Hippocampal formation (tissue), 2 donors: ENCODE measurements around the gene SCAMP2.

Experiments used
- DNase-seq, 2 donors: peaks; one replicate each; lab custom pipeline; 2025; lab: John Stamatoyannopoulos, UW

The SCAMP2 gene

GRCh38 chr15:74838137-74838516 lies 35.0 kb downstream of the SCAMP2 start:
- no peak for DNase-seq

GRCh38 chr15:74837482-74838136 lies 35.6 kb downstream of the SCAMP2 start:
- no peak for DNase-seq

GRCh38 chr15:74836846-74837245 lies 36.3 kb downstream of the SCAMP2 start:
- DNase-seq: no peak

- peak in 1 of 2 donors; percentile 35 for DNase-seq
These were observed 37.8 kb downstream of the SCAMP2 start for GRCh38 chr15:74835312-74835823.

GRCh38 chr15:74833376-74834107 lies 39.6 kb downstream of the SCAMP2 start:
- DNase-seq: no peak

- DNase-seq: no peak
These were observed 40.3 kb downstream of the SCAMP2 start for GRCh38 chr15:74832826-74833225.

GRCh38 chr15:74831813-74832495 lies 41.2 kb downstream of the SCAMP2 start:
- no peak for DNase-seq

GRCh38 chr15:74830868-74831267 lies 42.3 kb downstream of the SCAMP2 start:
- peak; percentile 56 to 79 for DNase-seq

- no peak for DNase-seq
These were observed 43.2 kb downstream of the SCAMP2 start for GRCh38 chr15:74829991-74830390.

GRCh38 chr15:74829486-74829885 lies 43.7 kb downstream of the SCAMP2 start:
- DNase-seq: no peak

GRCh38 chr15:74828835-74829234 lies 44.3 kb downstream of the SCAMP2 start:
- DNase-seq: no peak

- DNase-seq: no peak
These were observed 45.6 kb downstream of the SCAMP2 start for GRCh38 chr15:74827614-74828013.

- no peak for DNase-seq
These were observed 46.2 kb downstream of the SCAMP2 start for GRCh38 chr15:74826921-74827320.

- DNase-seq: no peak
These were observed 46.8 kb downstream of the SCAMP2 start, which contains the start of gene CPLX3 for GRCh38 chr15:74826364-74826819. Gene CPLX3 (plus strand): TSS chr15:74826627. CDS start chr15:74826704, 77 bp downstream.

GRCh38 chr15:74825866-74826265 lies 47.3 kb downstream of the SCAMP2 start:
- no peak for DNase-seq

GRCh38 chr15:74824976-74825375 lies 48.2 kb downstream of the SCAMP2 start:
- no peak for DNase-seq

GRCh38 chr15:74823324-74823723 lies 49.8 kb downstream of the SCAMP2 start:
- DNase-seq: no peak

- DNase-seq: no peak
These were observed 50.9 kb downstream of the SCAMP2 start for GRCh38 chr15:74822233-74822632.

- no peak for DNase-seq
These were observed 51.4 kb downstream of the SCAMP2 start for GRCh38 chr15:74821790-74822158.

GRCh38 chr15:74821091-74821789 lies 51.9 kb downstream of the SCAMP2 start:
- no peak for DNase-seq

- DNase-seq: no peak
These were observed 53.1 kb downstream of the SCAMP2 start for GRCh38 chr15:74820056-74820455.

GRCh38 chr15:74817370-74817737 lies 55.8 kb downstream of the SCAMP2 start:
- no peak for DNase-seq
